Fibroblast of lung (primary cell): ENCODE results near the gene CAPRIN1. TPM values are rescaled to one million over a fixed set of nuclear protein-coding genes. Genes with fewer than 3 reads are reported as not detected.

Experiments used
- DNase-seq, 2 donors: peaks; one replicate each; pipeline versions ENCODE4 v3.0.0 to v3.0.0-alpha.2; 2010; ENCODE audit warnings: low read depth in 2 of 2
- H2AFZ ChIP-seq: 2 replicates; pipeline ENCODE4 v1.5.1; 2012; ENCODE audit warnings: low read length, control low read depth, inconsistent platforms
- H3K27ac ChIP-seq: 2 replicates; pipeline ENCODE4 v1.5.1; 2011; ENCODE audit warnings: low read length, control low read depth; ENCODE audit not compliant: insufficient read depth
- H3K27me3 ChIP-seq: 2 replicates; pipeline ENCODE4 v1.5.1; 2011; ENCODE audit warnings: mild to moderate bottlenecking, low read length; ENCODE audit not compliant: control insufficient read depth, insufficient read depth
- H3K36me3 ChIP-seq: 2 replicates; pipeline ENCODE4 v1.5.1; 2011; ENCODE audit warnings: low read length; ENCODE audit not compliant: control insufficient read depth, insufficient read depth
- H3K4me1 ChIP-seq: 2 replicates; pipeline ENCODE4 v1.5.1; 2011; ENCODE audit warnings: low read length; ENCODE audit not compliant: control insufficient read depth, insufficient read depth; ENCODE audit errors: extremely low read depth
- H3K4me2 ChIP-seq: 2 replicates; pipeline ENCODE4 v1.5.1; 2011; ENCODE audit warnings: low read length, control low read depth; ENCODE audit not compliant: insufficient read depth; ENCODE audit errors: extremely low read depth
- H3K4me3 ChIP-seq, 4 experiments: fragments of 200-600 bp in 1 of 4; sonication (generic) in 1 of 4; replicated peaks in 1 of 4; 2 replicates each; pipeline ENCODE4 v1.5.1; 2011 to 2016; ENCODE audit warnings: low read length in 4 of 4, low read depth in 3 of 4, mild to moderate bottlenecking in 3 of 4, control low read depth in 2 of 4, inconsistent platforms in 1 of 4, mixed read lengths in 1 of 4; ENCODE audit not compliant: insufficient read depth in 1 of 4; ENCODE audit errors: control extremely low read depth in 1 of 4
- H3K79me2 ChIP-seq: 2 replicates; pipeline ENCODE4 v1.5.1; 2012; ENCODE audit warnings: mild to moderate bottlenecking, low read length, inconsistent platforms; ENCODE audit not compliant: control insufficient read depth, insufficient read depth
- H3K9ac ChIP-seq: 2 replicates; pipeline ENCODE4 v1.5.1; 2011; ENCODE audit warnings: mild to moderate bottlenecking, low read length, control low read depth; ENCODE audit not compliant: insufficient read depth
- H3K9me3 ChIP-seq: 2 replicates; pipeline ENCODE4 v1.5.1; 2012; ENCODE audit warnings: low read depth, low read length; ENCODE audit not compliant: control insufficient read depth, insufficient read depth
- H4K20me1 ChIP-seq: 2 replicates; pipeline ENCODE4 v1.5.1; 2011; ENCODE audit warnings: low read length; ENCODE audit not compliant: control insufficient read depth, insufficient read depth; ENCODE audit errors: extremely low read depth
- CTCF ChIP-seq, 2 donors: IDR thresholded peaks in 1 of 2; conservative IDR thresholded peaks in 1 of 2; 1 replicate in 1 of 2; 2 replicates in 1 of 2; pipeline ENCODE4 v1.5.1; 2011 to 2012; ENCODE audit warnings: low read length in 2 of 2, control low read depth in 1 of 2, inconsistent platforms in 1 of 2, low read depth in 1 of 2, mild to moderate bottlenecking in 1 of 2
- EZH2 ChIP-seq: IDR thresholded peaks from 2 replicates; pipeline ENCODE4 v1.5.1; 2012; ENCODE audit warnings: low read length, control low read depth, mild to moderate bottlenecking; ENCODE audit errors: missing control alignments
- polyA plus RNA-seq, 2 donors: library from polyadenylated mRNA; depleted of rRNA in 1 of 2; stranded (reverse) in 1 of 2; unstranded in 1 of 2; fragments of >200 nt; gene quantifications; 2 replicates each; pipeline ENCODE4 v1.2.1, GENCODE V29; 2011 to 2012; ENCODE audit warnings: missing spikeins in 1 of 2
- total RNA-seq: library from RNA; depleted of rRNA; stranded (reverse); fragments of >200 nt; gene quantifications from 2 replicates; pipeline ENCODE4 v1.2.1, GENCODE V29; 2014

CAPRIN1 gene
- total and polyA plus RNA-seq, 2 donors (not counting 1 experiment from before 2014, with no cell fraction given), result 203 to 220 TPM

GRCh38 chr11:34055218-34056000 is 3.9 kb downstream of the CAPRIN1 start:
- Histone ChIP-seq H4K20me1 (peaks cover 12% of the 10 kb centered on the region), H3K36me3 (peaks cover 5% of the 10 kb centered on the region), H3K79me2 (peaks cover 81% of the 10 kb centered on the region), H3K4me1 (peaks cover 6% of the 10 kb centered on the region), H3K4me2 (peak overlapping the region; percentile 71), H3K27me3 (no peaks in the 10 kb centered on the region), H2AFZ (no peak overlapping the region), H3K9me3 (no peaks in the 10 kb centered on the region), H3K27ac (no peak overlapping the region), H3K9ac (no peak overlapping the region), H3K4me3 (peak overlapping the region in 3 of 4 experiments; percentile 1 to 29 (median 11))
- TF ChIP-seq EZH2 (no peak), CTCF (conservative IDR thresholded peaks at IDR 0.05 in 1 of 2, IDR thresholded peaks at IDR 0.05 in 1 of 2; ENCODE audit: low read depth in 1 of 2, low read length in 2 of 2) (no peak)
- DNase-seq, result no peak

- H3K4me1 ChIP-seq, result peaks cover 6% of the 10 kb centered on the region
- H3K9me3 ChIP-seq, result no peaks in the 10 kb centered on the region
- TF ChIP-seq CTCF (conservative IDR thresholded peaks at IDR 0.05 in 1 of 2, IDR thresholded peaks at IDR 0.05 in 1 of 2; ENCODE audit: low read depth in 1 of 2, low read length in 2 of 2), result no peak
- no peak for TF ChIP-seq EZH2
- H4K20me1 ChIP-seq, result peaks cover 19% of the 10 kb centered on the region
- H2AFZ ChIP-seq, result no peak overlapping the region
- peak overlapping the region; percentile 6 for H3K4me2 ChIP-seq
- H3K4me3 ChIP-seq, result peak overlapping the region in 2 of 4 experiments; percentile 23 to 29
- H3K79me2 ChIP-seq, result peaks cover 94% of the 10 kb centered on the region
- H3K27me3 ChIP-seq, result no peaks in the 10 kb centered on the region
- peaks cover 7% of the 10 kb centered on the region for H3K36me3 ChIP-seq
- DNase-seq, result no peak
- no peak overlapping the region for H3K9ac ChIP-seq
- no peak overlapping the region for H3K27ac ChIP-seq
Measured at GRCh38 chr11:34056672-34057071, 5.1 kb downstream of the CAPRIN1 start.

- Histone ChIP-seq H3K9me3 (no peaks in the 10 kb centered on the region), H4K20me1 (peaks cover 11% of the 10 kb centered on the region), H3K4me1 (no peaks in the 10 kb centered on the region), H3K4me3 (no peak overlapping the region), H3K79me2 (peaks cover 96% of the 10 kb centered on the region), H3K9ac (no peak overlapping the region), H2AFZ (no peak overlapping the region), H3K36me3 (peaks cover 3% of the 10 kb centered on the region), H3K4me2 (no peak overlapping the region), H3K27ac (no peak overlapping the region), H3K27me3 (no peaks in the 10 kb centered on the region)
- no peak for TF ChIP-seq CTCF (conservative IDR thresholded peaks at IDR 0.05 in 1 of 2, IDR thresholded peaks at IDR 0.05 in 1 of 2; ENCODE audit: low read depth in 1 of 2, low read length in 2 of 2)
- TF ChIP-seq EZH2, result no peak
- no peak for DNase-seq
Measured at GRCh38 chr11:34063061-34063795, 11.7 kb downstream of the CAPRIN1 start.
